GM10248 (cell line): Measurements from ENCODE around the gene KIF13A.

Source experiments
- CTCF ChIA-PET: fragments of 300-600 bp; sonication (Branson Sonifier 250); formaldehyde crosslinking; extraction: SDS; loops from one replicate; lab custom pipeline; 2021; ENCODE audit warnings: antibody characterized with exemption; lab: Yijun Ruan, JAX
- POLR2A ChIA-PET: fragments of 350-650 bp; sonication (Branson Sonifier 250); formaldehyde crosslinking; extraction: SDS; loops from one replicate; lab custom pipeline; 2020; ENCODE audit warnings: antibody characterized with exemption; lab: Yijun Ruan, JAX
- DNase-seq: peaks from one replicate; pipeline ENCODE4 v3.0.0; 2012; ENCODE audit errors: extremely low spot score
- CTCF ChIP-seq: IDR thresholded peaks from 2 replicates; pipeline ENCODE4 v1.5.1; 2012; ENCODE audit warnings: mild to moderate bottlenecking, low read depth; ENCODE audit errors: extremely low read depth, missing control alignments, control extremely low read depth

Gene KIF13A

GRCh38 chr6:17938901-17939300, 48.5 kb downstream of the KIF13A start:
- TF ChIP-seq CTCF: no peak
- ChIA-PET POLR2A (no interaction called here), CTCF (no interaction called here)
- no peak for DNase-seq

GRCh38 chr6:17935188-17936149, 52.0 kb downstream of the KIF13A start:
- DNase-seq: no peak
- ChIA-PET POLR2A (no interaction called here), CTCF (interaction anchor here (0.7 to 1.3 kb wide), 5 partner anchors 11 to 465 kb away, joined by 3 to 4 read pairs (median 3); no protein-coding TSS in a partner anchor)
- TF ChIP-seq CTCF: no peak

- ChIA-PET CTCF (no interaction called here), POLR2A (no interaction called here)
- TF ChIP-seq CTCF: no peak
- no peak for DNase-seq
These were observed 53.7 kb downstream of the KIF13A start for GRCh38 chr6:17933716-17934115.

GRCh38 chr6:17932330-17932852, 55.0 kb downstream of the KIF13A start:
- ChIA-PET CTCF (no interaction called here), POLR2A (no interaction called here)
- DNase-seq: no peak
- no peak for TF ChIP-seq CTCF

GRCh38 chr6:17931227-17931626, 56.2 kb downstream of the KIF13A start:
- ChIA-PET POLR2A (no interaction called here), CTCF (no interaction called here)
- no peak for TF ChIP-seq CTCF
- DNase-seq: no peak

GRCh38 chr6:17930321-17930993, 57.0 kb downstream of the KIF13A start:
- no peak for TF ChIP-seq CTCF
- POLR2A ChIA-PET: no interaction called here
- CTCF ChIA-PET: interaction anchor here (1.1 kb wide), 1 partner anchor 127 kb away, joined by 3 read pairs; no protein-coding TSS in a partner anchor
- DNase-seq: no peak
